NCI-H2029 (cell line): Measurements from ENCODE around the gene HBQ1.
A peak's percentile ranks its signal among the peaks of the same experiment; 100 is the strongest.
"Not testable (repeated sequence)": the region's sequence is repeated elsewhere in the genome, so short reads cannot be mapped to it uniquely, and the experiment has no call there.

Experiments used
- DNase-seq: peaks from one replicate; lab custom pipeline; 2025; lab: John Stamatoyannopoulos, UW

HBQ1 gene

DNA sequence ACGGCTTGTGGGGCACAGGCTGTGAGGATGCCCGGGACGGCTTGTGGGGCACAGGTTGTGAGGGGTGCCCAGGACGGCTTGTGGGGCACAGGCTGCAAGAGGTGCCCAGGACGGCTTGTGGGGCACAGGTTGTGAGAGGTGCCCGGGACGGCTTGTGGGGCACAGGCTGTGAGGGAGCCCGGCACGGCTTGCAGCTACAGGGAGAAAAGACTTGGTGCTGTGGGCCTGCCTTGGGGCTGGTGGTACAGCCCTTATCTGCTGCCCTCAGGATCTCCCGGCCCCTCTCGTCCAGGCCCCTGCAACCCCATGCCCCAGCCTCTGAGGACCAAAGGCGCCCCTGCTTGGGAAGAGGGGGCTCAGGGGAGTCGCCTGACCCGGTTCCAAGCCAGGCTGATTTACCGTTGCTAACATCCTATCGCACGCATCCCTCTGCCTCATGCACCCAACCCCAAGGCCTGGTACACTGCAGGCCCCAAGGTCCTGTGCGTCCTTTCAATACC, 19.5 kb upstream of the HBQ1 start:
- DNase-seq: no peak

GRCh38 chr16:162271-162991, 17.8 kb upstream of the HBQ1 start:
- DNase-seq: no peak

DNA sequence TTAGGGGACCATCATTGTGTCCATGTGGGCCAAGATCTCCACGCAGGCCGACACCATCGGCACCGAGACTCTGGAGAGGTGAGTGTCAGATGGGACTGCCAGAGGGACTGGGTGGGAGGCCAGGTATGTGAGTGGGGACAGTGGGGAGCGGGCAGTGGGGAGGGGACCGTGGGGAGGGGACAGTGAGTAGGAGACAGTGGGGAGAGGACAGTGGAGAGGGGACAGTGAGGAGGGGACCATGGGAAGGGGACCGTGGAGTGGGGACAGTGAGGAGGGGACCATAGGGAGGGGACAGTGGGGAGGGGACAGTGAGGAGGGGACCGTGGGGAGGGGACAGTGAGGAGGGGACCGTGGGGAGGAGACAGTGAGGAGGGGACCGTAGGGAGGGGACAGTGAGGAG, 17.1 kb upstream of the HBQ1 start:
- DNase-seq: not testable (repeated sequence)

DNA sequence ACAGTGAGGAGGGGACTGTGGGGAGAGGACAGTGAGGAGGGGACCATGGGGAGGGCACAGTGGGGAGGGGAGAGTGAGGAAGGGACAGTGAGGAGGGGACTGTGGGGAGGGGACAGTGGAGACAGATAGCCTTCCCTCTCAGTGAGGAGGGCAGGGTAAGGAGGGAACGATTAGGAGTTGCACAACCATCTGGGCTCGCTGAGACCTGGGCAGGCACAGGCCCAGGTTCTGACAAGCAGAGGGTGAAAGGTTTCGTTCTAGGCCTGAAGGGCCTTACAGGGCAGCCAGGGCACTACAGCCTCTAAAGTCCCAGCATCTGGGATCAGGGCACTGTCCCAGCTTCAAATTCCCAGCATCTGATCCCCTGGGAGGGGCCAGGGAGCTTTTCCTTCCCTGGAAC, 16.6 kb upstream of the HBQ1 start:
- DNase-seq: not testable (repeated sequence)

- DNase-seq: not testable (repeated sequence)
Measured at GRCh38 chr16:164134-164823, 16.0 kb upstream of the HBQ1 start.

- no peak for DNase-seq
Measured at GRCh38 chr16:164827-165538, 15.3 kb upstream of the HBQ1 start.

DNA sequence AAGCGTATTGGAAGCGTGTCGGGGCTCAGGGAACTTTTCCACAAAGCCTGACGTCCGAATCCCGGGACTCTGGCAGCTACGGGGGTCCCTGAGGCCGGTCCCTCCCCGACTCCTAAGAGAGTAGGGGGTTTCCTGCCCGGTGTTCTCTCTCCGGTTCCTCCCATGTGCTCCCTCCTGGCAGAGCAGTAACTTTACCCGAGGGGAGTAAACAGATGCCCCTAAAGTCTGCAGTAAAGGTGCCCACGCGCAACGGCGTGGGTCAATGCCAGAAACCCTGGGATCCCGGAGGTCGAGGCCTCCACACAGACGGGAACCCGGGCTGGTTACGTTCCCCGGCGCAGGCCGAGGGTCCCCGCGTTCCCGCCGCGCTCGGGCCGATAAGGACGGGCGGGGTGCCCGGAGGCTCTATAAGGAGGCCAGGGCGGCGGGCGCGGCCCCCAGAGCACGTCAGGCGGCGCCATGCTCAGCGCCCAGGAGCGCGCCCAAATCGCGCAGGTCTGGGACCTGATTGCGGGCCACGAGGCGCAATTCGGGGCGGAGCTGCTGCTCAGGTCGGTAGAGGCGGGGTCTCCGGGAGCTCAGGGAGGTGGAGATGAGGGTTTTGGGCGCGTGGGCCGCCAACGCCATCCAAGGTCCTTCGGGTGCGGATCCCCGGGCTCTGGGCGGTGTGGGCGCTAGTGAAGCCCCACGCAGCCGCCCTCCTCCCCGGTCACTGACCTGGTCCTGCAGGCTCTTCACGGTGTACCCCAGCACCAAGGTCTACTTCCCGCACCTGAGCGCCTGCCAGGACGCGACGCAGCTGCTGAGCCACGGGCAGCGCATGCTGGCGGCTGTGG, 14.5 kb upstream of the HBQ1 start, which contains the start of gene HBM:
Gene HBM (plus strand): TSS at position 440 of the 836 bp plus-strand sequence. CDS start 20 bp downstream, at position 460.
- no peak for DNase-seq

- DNase-seq: no peak
Measured at GRCh38 chr16:166375-167121, 13.7 kb upstream of the HBQ1 start.

DNA sequence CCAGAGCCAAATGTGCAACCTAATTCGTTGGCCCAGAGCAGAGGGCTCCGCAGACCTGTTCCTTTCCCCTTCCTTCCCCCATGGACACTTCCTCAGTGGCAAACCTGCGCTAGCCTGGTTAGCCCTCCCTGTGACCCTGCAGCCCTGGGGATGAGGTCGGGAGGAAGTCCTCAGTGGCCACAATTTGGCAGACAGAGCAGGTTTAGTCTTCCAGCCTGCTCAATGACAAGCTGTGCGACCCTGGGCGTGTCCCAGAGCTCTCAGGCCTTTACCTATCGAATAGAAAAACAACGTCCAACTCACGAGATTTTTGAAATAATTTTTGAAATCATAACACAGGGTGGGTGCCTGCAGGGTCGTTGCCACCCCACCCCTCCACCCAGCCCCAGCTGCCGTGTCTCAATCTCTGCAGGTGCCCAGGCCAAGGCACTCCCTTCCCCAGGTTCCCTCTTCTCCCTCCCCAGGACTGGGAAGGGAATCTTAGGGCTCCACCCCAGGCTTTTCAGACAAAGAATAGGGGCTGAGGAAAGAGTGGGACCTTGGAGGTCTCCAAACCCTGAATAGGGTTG, 13.1 kb upstream of the HBQ1 start:
- DNase-seq: no peak

GRCh38 chr16:168424-168823, 11.8 kb upstream of the HBQ1 start:
- peak; percentile 60 for DNase-seq

DNA sequence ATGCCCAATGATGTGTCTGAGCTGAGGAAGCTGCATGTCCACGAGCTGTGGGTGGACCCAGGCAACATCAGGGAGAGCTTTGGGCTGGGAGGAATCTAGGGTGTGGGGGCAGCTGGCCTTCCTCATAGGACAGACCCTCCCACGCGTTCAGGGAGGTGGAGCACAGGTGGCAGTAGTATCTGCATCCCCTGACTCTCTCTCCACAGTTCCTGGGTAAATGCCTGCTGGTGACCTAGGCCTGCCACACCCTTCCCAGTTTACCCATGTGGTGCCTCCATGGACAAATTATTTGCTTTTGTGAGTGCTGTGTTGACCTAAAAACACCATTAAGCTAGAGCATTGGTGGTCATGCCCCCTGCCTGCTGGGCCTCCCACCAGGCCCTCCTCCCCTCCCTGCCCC, 11.2 kb upstream of the HBQ1 start:
- DNase-seq: no peak

DNA sequence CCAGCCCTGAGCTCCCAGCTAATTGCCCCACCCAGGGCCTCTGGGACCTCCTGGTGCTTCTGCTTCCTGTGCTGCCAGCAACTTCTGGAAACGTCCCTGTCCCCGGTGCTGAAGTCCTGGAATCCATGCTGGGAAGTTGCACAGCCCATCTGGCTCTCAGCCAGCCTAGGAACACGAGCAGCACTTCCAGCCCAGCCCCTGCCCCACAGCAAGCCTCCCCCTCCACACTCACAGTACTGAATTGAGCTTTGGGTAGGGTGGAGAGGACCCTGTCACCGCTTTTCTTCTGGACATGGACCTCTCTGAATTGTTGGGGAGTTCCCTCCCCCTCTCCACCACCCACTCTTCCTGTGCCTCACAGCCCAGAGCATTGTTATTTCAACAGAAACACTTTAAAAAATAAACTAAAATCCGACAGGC, 10.2 kb upstream of the HBQ1 start:
- DNase-seq: not testable (repeated sequence)

GRCh38 chr16:170788-171187, 9.5 kb upstream of the HBQ1 start:
- no peak for DNase-seq

- not testable (repeated sequence) for DNase-seq
Measured at GRCh38 chr16:172374-172941, 7.8 kb upstream of the HBQ1 start, which contains the start of gene HBA2. Gene HBA2 (plus strand): TSS chr16:172876. CDS start chr16:172913, 37 bp downstream.

GRCh38 chr16:173211-173854, 6.9 kb upstream of the HBQ1 start:
- DNase-seq: not testable (repeated sequence)

DNA sequence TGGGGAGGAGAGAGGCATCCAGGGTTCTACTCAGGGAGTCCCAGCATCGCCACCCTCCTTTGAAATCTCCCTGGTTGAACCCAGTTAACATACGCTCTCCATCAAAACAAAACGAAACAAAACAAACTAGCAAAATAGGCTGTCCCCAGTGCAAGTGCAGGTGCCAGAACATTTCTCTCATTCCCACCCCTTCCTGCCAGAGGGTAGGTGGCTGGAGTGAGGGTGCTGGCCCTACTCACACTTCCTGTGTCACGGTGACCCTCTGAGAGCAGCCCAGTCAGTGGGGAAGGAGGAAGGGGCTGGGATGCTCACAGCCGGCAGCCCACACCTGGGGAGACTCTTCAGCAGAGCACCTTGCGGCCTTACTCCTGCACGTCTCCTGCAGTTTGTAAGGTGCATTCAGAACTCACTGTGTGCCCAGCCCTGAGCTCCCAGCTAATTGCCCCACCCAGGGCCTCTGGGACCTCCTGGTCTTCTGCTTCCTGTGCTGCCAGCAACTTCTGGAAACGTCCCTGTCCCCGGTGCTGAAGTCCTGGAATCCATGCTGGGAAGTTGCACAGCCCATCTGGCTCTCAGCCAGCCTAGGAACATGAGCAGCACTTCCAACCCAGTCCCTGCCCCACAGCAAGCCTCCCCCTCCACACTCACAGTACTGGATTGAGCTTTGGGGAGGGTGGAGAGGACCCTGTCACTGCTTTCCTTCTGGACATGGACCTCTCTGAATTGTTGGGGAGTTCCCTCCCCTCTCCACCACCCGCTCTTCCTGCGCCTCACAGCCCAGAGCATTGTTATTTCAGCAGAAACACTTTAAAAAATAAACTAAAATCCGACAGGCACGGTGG, 6.1 kb upstream of the HBQ1 start:
- not testable (repeated sequence) for DNase-seq

DNA sequence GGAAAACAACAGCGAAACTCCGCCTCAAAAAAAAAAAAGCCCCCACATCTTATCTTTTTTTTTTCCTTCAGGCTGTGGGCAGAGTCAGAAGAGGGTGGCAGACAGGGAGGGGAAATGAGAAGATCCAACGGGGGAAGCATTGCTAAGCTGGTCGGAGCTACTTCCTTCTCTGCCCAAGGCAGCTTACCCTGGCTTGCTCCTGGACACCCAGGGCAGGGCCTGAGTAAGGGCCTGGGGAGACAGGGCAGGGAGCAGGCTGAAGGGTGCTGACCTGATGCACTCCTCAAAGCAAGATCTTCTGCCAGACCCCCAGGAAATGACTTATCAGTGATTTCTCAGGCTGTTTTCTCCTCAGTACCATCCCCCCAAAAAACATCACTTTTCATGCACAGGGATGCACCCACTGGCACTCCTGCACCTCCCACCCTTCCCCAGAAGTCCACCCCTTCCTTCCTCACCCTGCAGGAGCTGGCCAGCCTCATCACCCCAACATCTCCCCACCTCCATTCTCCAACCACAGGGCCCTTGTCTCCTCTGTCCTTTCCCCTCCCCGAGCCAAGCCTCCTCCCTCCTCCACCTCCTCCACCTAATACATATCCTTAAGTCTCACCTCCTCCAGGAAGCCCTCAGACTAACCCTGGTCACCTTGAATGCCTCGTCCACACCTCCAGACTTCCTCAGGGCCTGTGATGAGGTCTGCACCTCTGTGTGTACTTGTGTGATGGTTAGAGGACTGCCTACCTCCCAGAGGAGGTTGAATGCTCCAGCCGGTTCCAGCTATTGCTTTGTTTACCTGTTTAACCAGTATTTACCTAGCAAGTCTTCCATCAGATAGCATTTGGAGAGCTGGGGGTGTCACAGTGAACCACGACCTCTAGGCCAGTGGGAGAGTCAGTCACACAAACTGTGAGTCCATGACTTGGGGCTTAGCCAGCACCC, 5.0 kb upstream of the HBQ1 start:
- no peak for DNase-seq

GRCh38 chr16:176006-176405, 4.3 kb upstream of the HBQ1 start:
- DNase-seq: not testable (repeated sequence)
